HepG2 (cell line): ENCODE data around the gene COMT. TPM values are rescaled to one million over a fixed set of nuclear protein-coding genes. Genes with fewer than 3 reads are reported as not detected.

Source experiments
- ARHGAP35 ChIP-seq: sonication (generic); formaldehyde crosslinking; IDR thresholded peaks from 2 replicates; pipeline ENCODE4 v1.9.0; 2022; ENCODE audit warnings: mild to moderate bottlenecking, inconsistent platforms, moderate library complexity, missing genetic modification reagents, borderline replicate concordance
- BHLHE40 ChIP-seq: IDR thresholded peaks from 2 replicates; pipeline ENCODE4 v1.6.1; 2011; ENCODE audit warnings: low read length, improper control_type of control experiment
- EHMT2 ChIP-seq: fragments of 200-600 bp; sonication (generic); IDR thresholded peaks from 2 replicates; pipeline ENCODE4 v1.7.0; 2017; ENCODE audit warnings: antibody characterized with exemption, low read depth, low read length, borderline replicate concordance
- KMT2A ChIP-seq: sonication (generic); formaldehyde crosslinking; IDR thresholded peaks from 2 replicates; pipeline ENCODE4 v1.4.0; 2020; ENCODE audit warnings: missing genetic modification reagents
- MTA1 ChIP-seq: sonication (generic); formaldehyde crosslinking; IDR thresholded peaks from 2 replicates; pipeline ENCODE4 v1.4.0; 2020; ENCODE audit warnings: missing genetic modification reagents, mild to moderate bottlenecking, borderline replicate concordance
- PAX8 ChIP-seq: sonication (generic); formaldehyde crosslinking; IDR thresholded peaks from 2 replicates; pipeline ENCODE4 v1.8.0; 2022; ENCODE audit warnings: mild to moderate bottlenecking, missing genetic modification reagents, borderline replicate concordance
- PPARG ChIP-seq: conservative IDR thresholded peaks from 2 replicates; pipeline ENCODE4 v1.6.1; 2016; ENCODE audit warnings: missing biosample characterization, missing genetic modification reagents
- RBFOX2 ChIP-seq: fragments of 200-400 bp; formaldehyde crosslinking; IDR thresholded peaks from 2 replicates; pipeline ENCODE4 v1.6.1; 2017; ENCODE audit warnings: low read depth, mild to moderate bottlenecking, low read length
- THAP11 ChIP-seq: IDR thresholded peaks from 2 replicates; pipeline ENCODE4 v1.6.1; 2016; ENCODE audit warnings: missing biosample characterization, missing genetic modification reagents
- YY1 ChIP-seq: IDR thresholded peaks from 2 replicates; pipeline ENCODE4 v1.6.1; 2011; ENCODE audit warnings: low read length, low read depth, moderate library complexity, mild to moderate bottlenecking; ENCODE audit not compliant: insufficient read depth, insufficient replicate concordance
- ZNF124 ChIP-seq: sonication (generic); formaldehyde crosslinking; IDR thresholded peaks from 2 replicates; pipeline ENCODE4 v1.4.0; 2020; ENCODE audit warnings: missing genetic modification reagents
- ZNF207 ChIP-seq: fragments of 450-650 bp; IDR thresholded peaks from 2 replicates; pipeline ENCODE4 v1.6.1; 2016; ENCODE audit warnings: antibody characterized with exemption, borderline replicate concordance
- ZNF251 ChIP-seq: sonication (generic); formaldehyde crosslinking; IDR thresholded peaks from 2 replicates; pipeline ENCODE4 v1.9.0; 2021; ENCODE audit warnings: mild to moderate bottlenecking, missing genetic modification reagents
- ZNF615 ChIP-seq: sonication (generic); formaldehyde crosslinking; IDR thresholded peaks from 2 replicates; pipeline ENCODE4 v1.5.0; 2020; ENCODE audit warnings: mild to moderate bottlenecking, missing genetic modification reagents, borderline replicate concordance
- ZSCAN20 ChIP-seq: sonication (generic); formaldehyde crosslinking; IDR thresholded peaks from 2 replicates; pipeline ENCODE4 v1.4.0; 2020; ENCODE audit warnings: missing genetic modification reagents, mild to moderate bottlenecking, borderline replicate concordance
- polyA plus RNA-seq, 8 experiments: library from polyadenylated mRNA; depleted of rRNA in 3 of 8; stranded (reverse) in 7 of 8; unstranded in 1 of 8; fragments of >200 nt; fragmentation: Illumina TruSeq in 4 of 8; extraction: Trizol in 4 of 8; gene quantifications; 2 replicates each; pipeline versions ENCODE4 v1.2.1 to v1.2.3, GENCODE V29; 2011 to 2016; ENCODE audit warnings: low read depth in 4 of 8, missing spikeins in 1 of 8, mixed read lengths in 1 of 8; ENCODE audit not compliant: insufficient read depth in 1 of 8
- total RNA-seq, 5 experiments: library from RNA; depleted of rRNA; stranded (reverse); fragments of >200 nt; fragmentation: Illumina TruSeq; extraction: Trizol; gene quantifications; 2 replicates each; pipeline ENCODE4 v1.2.3, GENCODE V29; 2016; ENCODE audit warnings: low read depth in 1 of 5
- TF ChIP-seq, protein P1 (sequence below): sonication (generic); formaldehyde crosslinking; conservative IDR thresholded peaks from 2 replicates; pipeline ENCODE4 v1.4.0; 2020; ENCODE audit warnings: mild to moderate bottlenecking, missing genetic modification reagents, moderate library complexity
- TF ChIP-seq, protein P2 (sequence below): sonication (generic); formaldehyde crosslinking; IDR thresholded peaks from 2 replicates; pipeline ENCODE4 v1.4.0; 2020; ENCODE audit warnings: missing genetic modification reagents
- TF ChIP-seq, protein P3 (sequence below): sonication (generic); formaldehyde crosslinking; IDR thresholded peaks from 2 replicates; pipeline ENCODE4 v1.5.1; 2020; ENCODE audit warnings: mild to moderate bottlenecking, missing genetic modification reagents, borderline replicate concordance

Gene COMT
- total and polyA plus RNA-seq, 2 of the 13 experiments (the other 11 are each of a cell fraction or from before 2014, with no cell fraction given), result 156 to 162 TPM

DNA sequence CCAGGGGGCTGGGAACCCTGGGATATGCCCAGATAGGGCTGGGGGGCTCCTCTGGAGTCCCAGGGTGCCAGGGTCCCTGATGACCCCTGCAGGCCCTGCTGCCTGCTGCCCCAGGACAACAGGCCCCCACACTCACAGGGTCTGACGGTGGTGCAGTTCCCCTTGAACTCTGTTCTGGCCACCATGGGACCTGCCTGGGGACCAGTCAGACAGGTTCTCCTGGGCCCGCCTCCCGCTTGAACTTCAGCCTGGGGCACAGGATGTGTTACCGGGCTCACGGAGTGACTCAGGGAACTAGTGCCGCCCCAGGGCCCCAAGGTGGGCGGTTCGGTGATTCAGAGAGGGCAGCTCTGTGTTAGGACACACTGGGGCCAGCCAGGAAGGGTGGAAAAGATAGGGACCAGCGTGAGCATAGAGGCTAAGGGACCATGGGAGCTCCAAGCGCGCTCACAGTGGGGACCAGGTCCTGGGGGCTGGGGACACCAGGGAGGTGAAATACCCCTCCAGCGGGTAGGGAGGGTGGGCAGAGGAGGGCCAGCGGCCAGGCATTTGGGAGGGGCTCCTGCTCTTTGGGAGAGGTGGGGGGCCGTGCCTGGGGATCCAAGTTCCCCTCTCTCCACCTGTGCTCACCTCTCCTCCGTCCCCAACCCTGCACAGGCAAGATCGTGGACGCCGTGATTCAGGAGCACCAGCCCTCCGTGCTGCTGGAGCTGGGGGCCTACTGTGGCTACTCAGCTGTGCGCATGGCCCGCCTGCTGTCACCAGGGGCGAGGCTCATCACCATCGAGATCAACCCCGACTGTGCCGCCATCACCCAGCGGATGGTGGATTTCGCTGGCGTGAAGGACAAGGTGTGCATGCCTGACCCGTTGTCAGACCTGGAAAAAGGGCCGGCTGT, 21.6 kb downstream of the COMT start (continued):
- no peak for TF ChIP-seq BHLHE40
- TF ChIP-seq ZNF207, result no peak
- TF ChIP-seq MTA1 (CRISPR knock-in tag), result peak; percentile 60; the same call in 1 of the 2 replicates
- no peak for TF ChIP-seq PAX8 (CRISPR knock-in tag)
- TF ChIP-seq ZSCAN20 (CRISPR knock-in tag), result no peak
- TF ChIP-seq PPARG (CRISPR knock-in tag), result peak; percentile 67; the same call in 1 of the 2 replicates
- no peak for TF ChIP-seq ZNF251
- no peak for TF ChIP-seq ZNF615
- no peak for TF ChIP-seq ARHGAP35 (CRISPR knock-in tag)
- TF ChIP-seq, protein P1, sequence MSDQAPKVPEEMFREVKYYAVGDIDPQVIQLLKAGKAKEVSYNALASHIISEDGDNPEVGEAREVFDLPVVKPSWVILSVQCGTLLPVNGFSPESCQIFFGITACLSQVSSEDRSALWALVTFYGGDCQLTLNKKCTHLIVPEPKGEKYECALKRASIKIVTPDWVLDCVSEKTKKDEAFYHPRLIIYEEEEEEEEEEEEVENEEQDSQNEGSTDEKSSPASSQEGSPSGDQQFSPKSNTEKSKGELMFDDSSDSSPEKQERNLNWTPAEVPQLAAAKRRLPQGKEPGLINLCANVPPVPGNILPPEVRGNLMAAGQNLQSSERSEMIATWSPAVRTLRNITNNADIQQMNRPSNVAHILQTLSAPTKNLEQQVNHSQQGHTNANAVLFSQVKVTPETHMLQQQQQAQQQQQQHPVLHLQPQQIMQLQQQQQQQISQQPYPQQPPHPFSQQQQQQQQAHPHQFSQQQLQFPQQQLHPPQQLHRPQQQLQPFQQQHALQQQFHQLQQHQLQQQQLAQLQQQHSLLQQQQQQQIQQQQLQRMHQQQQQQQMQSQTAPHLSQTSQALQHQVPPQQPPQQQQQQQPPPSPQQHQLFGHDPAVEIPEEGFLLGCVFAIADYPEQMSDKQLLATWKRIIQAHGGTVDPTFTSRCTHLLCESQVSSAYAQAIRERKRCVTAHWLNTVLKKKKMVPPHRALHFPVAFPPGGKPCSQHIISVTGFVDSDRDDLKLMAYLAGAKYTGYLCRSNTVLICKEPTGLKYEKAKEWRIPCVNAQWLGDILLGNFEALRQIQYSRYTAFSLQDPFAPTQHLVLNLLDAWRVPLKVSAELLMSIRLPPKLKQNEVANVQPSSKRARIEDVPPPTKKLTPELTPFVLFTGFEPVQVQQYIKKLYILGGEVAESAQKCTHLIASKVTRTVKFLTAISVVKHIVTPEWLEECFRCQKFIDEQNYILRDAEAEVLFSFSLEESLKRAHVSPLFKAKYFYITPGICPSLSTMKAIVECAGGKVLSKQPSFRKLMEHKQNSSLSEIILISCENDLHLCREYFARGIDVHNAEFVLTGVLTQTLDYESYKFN (CRISPR knock-in tag), result peak; percentile 98
- TF ChIP-seq THAP11, result peak; percentile 55; the same call in 1 of the 2 replicates
- TF ChIP-seq, protein P2, sequence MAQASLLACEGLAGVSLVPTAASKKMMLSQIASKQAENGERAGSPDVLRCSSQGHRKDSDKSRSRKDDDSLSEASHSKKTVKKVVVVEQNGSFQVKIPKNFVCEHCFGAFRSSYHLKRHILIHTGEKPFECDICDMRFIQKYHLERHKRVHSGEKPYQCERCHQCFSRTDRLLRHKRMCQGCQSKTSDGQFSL, result no peak
- TF ChIP-seq YY1, result peak; percentile 9
- TF ChIP-seq, protein P3, sequence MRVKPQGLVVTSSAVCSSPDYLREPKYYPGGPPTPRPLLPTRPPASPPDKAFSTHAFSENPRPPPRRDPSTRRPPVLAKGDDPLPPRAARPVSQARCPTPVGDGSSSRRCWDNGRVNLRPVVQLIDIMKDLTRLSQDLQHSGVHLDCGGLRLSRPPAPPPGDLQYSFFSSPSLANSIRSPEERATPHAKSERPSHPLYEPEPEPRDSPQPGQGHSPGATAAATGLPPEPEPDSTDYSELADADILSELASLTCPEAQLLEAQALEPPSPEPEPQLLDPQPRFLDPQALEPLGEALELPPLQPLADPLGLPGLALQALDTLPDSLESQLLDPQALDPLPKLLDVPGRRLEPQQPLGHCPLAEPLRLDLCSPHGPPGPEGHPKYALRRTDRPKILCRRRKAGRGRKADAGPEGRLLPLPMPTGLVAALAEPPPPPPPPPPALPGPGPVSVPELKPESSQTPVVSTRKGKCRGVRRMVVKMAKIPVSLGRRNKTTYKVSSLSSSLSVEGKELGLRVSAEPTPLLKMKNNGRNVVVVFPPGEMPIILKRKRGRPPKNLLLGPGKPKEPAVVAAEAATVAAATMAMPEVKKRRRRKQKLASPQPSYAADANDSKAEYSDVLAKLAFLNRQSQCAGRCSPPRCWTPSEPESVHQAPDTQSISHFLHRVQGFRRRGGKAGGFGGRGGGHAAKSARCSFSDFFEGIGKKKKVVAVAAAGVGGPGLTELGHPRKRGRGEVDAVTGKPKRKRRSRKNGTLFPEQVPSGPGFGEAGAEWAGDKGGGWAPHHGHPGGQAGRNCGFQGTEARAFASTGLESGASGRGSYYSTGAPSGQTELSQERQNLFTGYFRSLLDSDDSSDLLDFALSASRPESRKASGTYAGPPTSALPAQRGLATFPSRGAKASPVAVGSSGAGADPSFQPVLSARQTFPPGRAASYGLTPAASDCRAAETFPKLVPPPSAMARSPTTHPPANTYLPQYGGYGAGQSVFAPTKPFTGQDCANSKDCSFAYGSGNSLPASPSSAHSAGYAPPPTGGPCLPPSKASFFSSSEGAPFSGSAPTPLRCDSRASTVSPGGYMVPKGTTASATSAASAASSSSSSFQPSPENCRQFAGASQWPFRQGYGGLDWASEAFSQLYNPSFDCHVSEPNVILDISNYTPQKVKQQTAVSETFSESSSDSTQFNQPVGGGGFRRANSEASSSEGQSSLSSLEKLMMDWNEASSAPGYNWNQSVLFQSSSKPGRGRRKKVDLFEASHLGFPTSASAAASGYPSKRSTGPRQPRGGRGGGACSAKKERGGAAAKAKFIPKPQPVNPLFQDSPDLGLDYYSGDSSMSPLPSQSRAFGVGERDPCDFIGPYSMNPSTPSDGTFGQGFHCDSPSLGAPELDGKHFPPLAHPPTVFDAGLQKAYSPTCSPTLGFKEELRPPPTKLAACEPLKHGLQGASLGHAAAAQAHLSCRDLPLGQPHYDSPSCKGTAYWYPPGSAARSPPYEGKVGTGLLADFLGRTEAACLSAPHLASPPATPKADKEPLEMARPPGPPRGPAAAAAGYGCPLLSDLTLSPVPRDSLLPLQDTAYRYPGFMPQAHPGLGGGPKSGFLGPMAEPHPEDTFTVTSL (CRISPR knock-in tag), result no peak; the same call in 1 of the 2 replicates
- no peak for TF ChIP-seq ZNF124
- no peak for TF ChIP-seq KMT2A (CRISPR knock-in tag)
- no peak for TF ChIP-seq EHMT2
- peak; percentile 43 for TF ChIP-seq RBFOX2
- TF ChIP-seq, all 625 proteins: peak for 180
